T-helper 1 cell treated with Interleukin-12 subunit alpha and Interleukin-12 subunit beta and Interleukin-4 antibody, amounts not matched to agents 30 μg/mL and 1 μg/mL, for 36 hours (primary cell): ENCODE data around the gene GDI1.
"Not testable (repeated sequence)": the region's sequence is repeated elsewhere in the genome, so short reads cannot be mapped to it uniquely, and the experiment has no call there.

ENCODE experiments used
- H3K27ac Mint-ChIP-seq: one replicate; pipeline ENCODE4 v1.8.0; 2021; ENCODE audit warnings: mild to moderate bottlenecking, mixed read lengths
- H3K27me3 Mint-ChIP-seq: one replicate; pipeline ENCODE4 v1.8.0; 2021; ENCODE audit warnings: low read depth, mixed read lengths
- H3K36me3 Mint-ChIP-seq: one replicate; pipeline ENCODE4 v1.8.0; 2021; ENCODE audit warnings: low read depth, mixed read lengths
- H3K4me1 Mint-ChIP-seq: one replicate; pipeline ENCODE4 v1.8.0; 2021; ENCODE audit warnings: low read depth, mixed read lengths
- H3K4me3 Mint-ChIP-seq: one replicate; pipeline ENCODE4 v1.8.0; 2021; ENCODE audit warnings: mild to moderate bottlenecking, moderate library complexity, mixed read lengths
- H3K9me3 Mint-ChIP-seq: one replicate; pipeline ENCODE4 v1.8.0; 2021; ENCODE audit warnings: mixed read lengths

Gene GDI1

GRCh38 chrX:154436983-154437752 lies at the start of gene GDI1:
TSS of gene GDI1 (plus strand) at chrX:154437154. CDS start at chrX:154437255, 101 bp downstream.
- Mint-ChIP-seq H3K4me1 (peaks cover 15% of the 10 kb centered on the region), H3K36me3 (peaks cover 8% of the 10 kb centered on the region), H3K4me3 (peak within 1 kb of the TSS; percentile 84), H3K27me3 (no peaks in the 10 kb centered on the region), H3K9me3 (no peaks in the 10 kb centered on the region), H3K27ac (peak within 1 kb of the TSS; percentile 80)

- not testable (repeated sequence) for H3K27ac Mint-ChIP-seq, H3K9me3 Mint-ChIP-seq, H3K27me3 Mint-ChIP-seq, H3K36me3 Mint-ChIP-seq, H3K4me3 Mint-ChIP-seq, H3K4me1 Mint-ChIP-seq
Observed at GRCh38 chrX:154388094-154388493, 48.9 kb upstream of the GDI1 start.

- H3K4me3 Mint-ChIP-seq, H3K9me3 Mint-ChIP-seq, H3K27ac Mint-ChIP-seq, H3K27me3 Mint-ChIP-seq, H3K4me1 Mint-ChIP-seq, H3K36me3 Mint-ChIP-seq: not testable (repeated sequence)
Observed at GRCh38 chrX:154388649-154389048, 48.3 kb upstream of the GDI1 start.

GRCh38 chrX:154389812-154390747 lies 46.9 kb upstream of the GDI1 start:
- H3K36me3 Mint-ChIP-seq, H3K27me3 Mint-ChIP-seq, H3K4me3 Mint-ChIP-seq, H3K27ac Mint-ChIP-seq, H3K4me1 Mint-ChIP-seq, H3K9me3 Mint-ChIP-seq: not testable (repeated sequence)

- not testable (repeated sequence) for H3K27me3 Mint-ChIP-seq, H3K27ac Mint-ChIP-seq, H3K9me3 Mint-ChIP-seq
- Mint-ChIP-seq H3K4me3 (peak overlapping the region; percentile 50), H3K36me3 (peaks cover 25% of the 10 kb centered on the region), H3K4me1 (peaks cover 14% of the 10 kb centered on the region)
Observed at GRCh38 chrX:154396363-154396762, 40.6 kb upstream of the GDI1 start.

- peaks cover 25% of the 10 kb centered on the region for H3K36me3 Mint-ChIP-seq
- peaks cover 8% of the 10 kb centered on the region for H3K27me3 Mint-ChIP-seq
- H3K27ac Mint-ChIP-seq: peak overlapping the region; percentile 100
- H3K9me3 Mint-ChIP-seq: no peaks in the 10 kb centered on the region
- peaks cover 14% of the 10 kb centered on the region for H3K4me1 Mint-ChIP-seq
- H3K4me3 Mint-ChIP-seq: peak overlapping the region; percentile 100
Observed at GRCh38 chrX:154396973-154397887, 39.7 kb upstream of the GDI1 start.

- Mint-ChIP-seq H3K36me3 (peaks cover 25% of the 10 kb centered on the region), H3K27me3 (peaks cover 8% of the 10 kb centered on the region), H3K9me3 (no peaks in the 10 kb centered on the region), H3K27ac (peak within 1 kb of the TSS; percentile 100), H3K4me3 (peak within 1 kb of the TSS; percentile 100), H3K4me1 (peaks cover 14% of the 10 kb centered on the region)
Observed at GRCh38 chrX:154397888-154398667, 38.9 kb upstream of the GDI1 start, which contains the start of gene RPL10. TSS of gene RPL10 (plus strand) at chrX:154398377. CDS start at chrX:154398520, 143 bp downstream.

GRCh38 chrX:154398668-154399526 lies 38.1 kb upstream of the GDI1 start:
- H3K4me3 Mint-ChIP-seq: peak overlapping the region; percentile 100
- peak overlapping the region; percentile 100 for H3K27ac Mint-ChIP-seq
- no peaks in the 10 kb centered on the region for H3K9me3 Mint-ChIP-seq
- H3K36me3 Mint-ChIP-seq: peaks cover 25% of the 10 kb centered on the region
- H3K27me3 Mint-ChIP-seq: peaks cover 8% of the 10 kb centered on the region
- peaks cover 14% of the 10 kb centered on the region for H3K4me1 Mint-ChIP-seq

- Mint-ChIP-seq H3K4me1 (peaks cover 14% of the 10 kb centered on the region), H3K36me3 (peaks cover 25% of the 10 kb centered on the region), H3K27ac (peak overlapping the region; percentile 100), H3K9me3 (no peaks in the 10 kb centered on the region), H3K27me3 (peaks cover 8% of the 10 kb centered on the region), H3K4me3 (peak overlapping the region; percentile 100)
Observed at GRCh38 chrX:154399527-154400368, 37.2 kb upstream of the GDI1 start.

- Mint-ChIP-seq H3K27ac (peak overlapping the region; percentile 49), H3K36me3 (peaks cover 25% of the 10 kb centered on the region)
- H3K27me3 Mint-ChIP-seq: not testable (repeated sequence)
Observed at GRCh38 chrX:154400369-154400817, 36.6 kb upstream of the GDI1 start.

GRCh38 chrX:154401045-154401799 lies 35.7 kb upstream of the GDI1 start:
- Mint-ChIP-seq H3K27ac (peak overlapping the region; percentile 49), H3K36me3 (peaks cover 25% of the 10 kb centered on the region), H3K4me1 (peaks cover 14% of the 10 kb centered on the region), H3K27me3 (peaks cover 8% of the 10 kb centered on the region), H3K4me3 (no peak overlapping the region), H3K9me3 (no peaks in the 10 kb centered on the region)

More at GRCh38 chrX:154400369-154400817, 36.6 kb upstream of the GDI1 start:
- Mint-ChIP-seq H3K4me3 (peak overlapping the region; percentile 100), H3K4me1 (peaks cover 14% of the 10 kb centered on the region)
- H3K9me3 Mint-ChIP-seq: not testable (repeated sequence)
